Endodermal cell (in vitro differentiated cells): ENCODE data around the gene CBL. TPM values are rescaled to one million over a fixed set of nuclear protein-coding genes. Genes with fewer than 3 reads are reported as not detected.

Experiments
- DNase-seq: peaks from one replicate; pipeline ENCODE4 v3.0.0-alpha.2; 2017
- H3K27ac ChIP-seq: 2 replicates; pipeline ENCODE4 v1.5.1; 2013; ENCODE audit warnings: mild to moderate bottlenecking, low read depth, low read length, moderate library complexity
- H3K27me3 ChIP-seq: 2 replicates; pipeline ENCODE4 v1.6.1; 2013; ENCODE audit warnings: mild to moderate bottlenecking, low read length, moderate library complexity; ENCODE audit not compliant: insufficient read depth, control insufficient read depth, poor library complexity, severe bottlenecking
- H3K36me3 ChIP-seq: 2 replicates; pipeline ENCODE4 v1.7.0; 2013; ENCODE audit warnings: mild to moderate bottlenecking, low read length, moderate library complexity; ENCODE audit not compliant: control insufficient read depth, insufficient read depth
- H3K4me1 ChIP-seq: one replicate; pipeline ENCODE4 v1.7.0; 2013; ENCODE audit warnings: low read length; ENCODE audit not compliant: control insufficient read depth, insufficient read depth
- H3K4me3 ChIP-seq: 2 replicates; pipeline ENCODE4 v1.5.1; 2013; ENCODE audit warnings: mild to moderate bottlenecking, low read length, moderate library complexity
- H3K9ac ChIP-seq: 2 replicates; pipeline ENCODE4 v1.6.1; 2013; ENCODE audit warnings: mild to moderate bottlenecking, low read length, moderate library complexity; ENCODE audit not compliant: poor library complexity, severe bottlenecking; ENCODE audit errors: extremely low read depth
- H3K9me3 ChIP-seq: 2 replicates; pipeline ENCODE4 v1.6.1; 2013; ENCODE audit warnings: mild to moderate bottlenecking, low read length, moderate library complexity; ENCODE audit not compliant: control insufficient read depth
- H3K27ac Mint-ChIP-seq: 2 replicates; pipeline ENCODE4 v1.8.0; 2020; ENCODE audit warnings: mixed read lengths
- H3K27me3 Mint-ChIP-seq: 2 replicates; pipeline ENCODE4 v1.8.0; 2021; ENCODE audit warnings: mild to moderate bottlenecking, mixed read lengths; ENCODE audit not compliant: insufficient read depth
- H3K36me3 Mint-ChIP-seq: 2 replicates; pipeline ENCODE4 v1.8.0; 2020; ENCODE audit warnings: low read depth, mixed read lengths
- H3K4me1 Mint-ChIP-seq: 2 replicates; pipeline ENCODE4 v1.8.0; 2020; ENCODE audit warnings: mixed read lengths
- H3K4me3 Mint-ChIP-seq: 2 replicates; pipeline ENCODE4 v1.8.0; 2020; ENCODE audit warnings: mild to moderate bottlenecking, moderate library complexity, mixed read lengths
- H3K9me3 Mint-ChIP-seq: 2 replicates; pipeline ENCODE4 v1.8.0; 2020; ENCODE audit warnings: mild to moderate bottlenecking, mixed read lengths
- CTCF ChIP-seq: fragments of 200-600 bp; sonication (generic); conservative IDR thresholded peaks from 2 replicates; pipeline ENCODE4 v1.5.0; 2021; ENCODE audit warnings: antibody characterized with exemption, mild to moderate bottlenecking
- WGBS, 2 experiments: methylation state at CpG; one replicate each; pipeline versions ENCODE4 v1.1.5 to v1.1.7; 2013; ENCODE audit warnings: missing lambda C conversion rate in 2 of 2, mixed read lengths in 1 of 2; ENCODE audit not compliant: insufficient coverage in 1 of 2, insufficient read length in 1 of 2; 5-methylcytosine and 5-hydroxymethylcytosine counted together
- total RNA-seq, 2 donors: library from RNA; stranded (reverse); fragmentation: NEBNext Ultra II Directional in 1 of 2; extraction: Animal tissue kit (Norgen Biotek cat#: 25700) in 1 of 2; gene quantifications; 2 replicates in 1 of 2; 3 replicates in 1 of 2; pipeline ENCODE4 v1.2.1, GENCODE V29; 2021

The CBL gene
- total RNA-seq, 2 donors from 2014 or later: 40.3 to 52.7 TPM

GRCh38 chr11:119343726-119344125, 137.6 kb downstream of the CBL start:
- TF ChIP-seq CTCF: no peak
- DNase-seq: peak; percentile 31
- H3K4me1 Mint-ChIP-seq: peaks cover 2% of the 10 kb centered on the region
- no peak overlapping the region for H3K4me3 Mint-ChIP-seq
- 87 to 96% methylated on average over 4 to 6 of the region's 7 CpGs for WGBS, 2 experiments
- H3K9ac ChIP-seq: no peak overlapping the region
- H3K27ac Mint-ChIP-seq: no peak overlapping the region
- H3K9me3 ChIP-seq: no peaks in the 10 kb centered on the region
- H3K4me1 ChIP-seq: no peaks in the 10 kb centered on the region
- H3K36me3 ChIP-seq: no peaks in the 10 kb centered on the region
- H3K36me3 Mint-ChIP-seq: no peaks in the 10 kb centered on the region
- H3K4me3 ChIP-seq: no peak overlapping the region
- H3K9me3 Mint-ChIP-seq: peaks cover 1% of the 10 kb centered on the region
- peaks cover 77% of the 10 kb centered on the region for H3K27me3 ChIP-seq
- H3K27ac ChIP-seq: no peak overlapping the region
- peaks cover 88% of the 10 kb centered on the region for H3K27me3 Mint-ChIP-seq

- Histone ChIP-seq H3K9me3 (no peaks in the 10 kb centered on the region), H3K9ac (no peak overlapping the region), H3K4me3 (no peak overlapping the region), H3K36me3 (no peaks in the 10 kb centered on the region), H3K27me3 (peaks cover 69% of the 10 kb centered on the region), H3K4me1 (no peaks in the 10 kb centered on the region), H3K27ac (no peak overlapping the region)
- H3K27ac Mint-ChIP-seq: no peak overlapping the region
- TF ChIP-seq CTCF: no peak
- peaks cover 1% of the 10 kb centered on the region for H3K9me3 Mint-ChIP-seq
- H3K4me1 Mint-ChIP-seq: no peaks in the 10 kb centered on the region
- peak; percentile 39 for DNase-seq
- no peaks in the 10 kb centered on the region for H3K36me3 Mint-ChIP-seq
- peaks cover 81% of the 10 kb centered on the region for H3K27me3 Mint-ChIP-seq
- WGBS, 2 experiments: 85 to 87% methylated on average over 8 to 14 of the region's 14 CpGs
- no peak overlapping the region for H3K4me3 Mint-ChIP-seq
Measured at GRCh38 chr11:119344291-119345010, 138.3 kb downstream of the CBL start.

- WGBS, 2 experiments: 89 to 90% methylated on average over 7 to 12 of the region's 12 CpGs
- peaks cover 1% of the 10 kb centered on the region for H3K9me3 Mint-ChIP-seq
- no peak for TF ChIP-seq CTCF
Measured at GRCh38 chr11:119345685-119346084, 139.5 kb downstream of the CBL start.

More at GRCh38 chr11:119345685-119346084, 139.5 kb downstream of the CBL start:
- Histone ChIP-seq H3K36me3 (no peaks in the 10 kb centered on the region), H3K4me3 (no peak overlapping the region), H3K9ac (no peak overlapping the region), H3K4me1 (no peaks in the 10 kb centered on the region), H3K9me3 (no peaks in the 10 kb centered on the region), H3K27me3 (peaks cover 57% of the 10 kb centered on the region), H3K27ac (no peak overlapping the region)
- Mint-ChIP-seq H3K4me3 (no peak overlapping the region), H3K4me1 (no peaks in the 10 kb centered on the region), H3K27me3 (peaks cover 75% of the 10 kb centered on the region), H3K36me3 (no peaks in the 10 kb centered on the region), H3K27ac (no peak overlapping the region)
- DNase-seq: no peak
